ENCODE data around the gene LCP2.

- TF ChIP-seq CTCF (conservative IDR thresholded peaks at IDR 0.05; ENCODE audit: low read length) (no peak), EZH2phosphoT487 (IDR thresholded peaks at IDR 0.05; ENCODE audit: borderline replicate concordance) (no peak)
Observed at GRCh38 chr5:170294057-170294456, 3.5 kb downstream of the LCP2 start.

Data from Loucy (cell line).